ENCODE data around the gene SSR2. TPM values are rescaled to one million over a fixed set of nuclear protein-coding genes. Genes with fewer than 3 reads are reported as not detected.

SSR2 gene
- total RNA-seq, 1 donor from 2014 or later, result 348 TPM

- no peak for DNase-seq (ENCODE audit: low read depth)
- Histone ChIP-seq H3K27me3 (ENCODE audit: control insufficient read depth, insufficient read depth, low read length) (no peaks in the 10 kb centered on the region), H3K4me3 (ENCODE audit: low read depth, low read length) (no peak overlapping the region), H3K36me3 (ENCODE audit: control insufficient read depth, insufficient read depth, low read length) (peaks cover 5% of the 10 kb centered on the region)
- no peak for TF ChIP-seq CTCF (IDR thresholded peaks at IDR 0.05; ENCODE audit: insufficient read depth, low read length, poor library complexity, severe bottlenecking)
Measured at GRCh38 chr1:155964193-155964592, 56.6 kb downstream of the SSR2 start.

GRCh38 chr1:155962599-155963211 lies 58.0 kb downstream of the SSR2 start:
- no peaks in the 10 kb centered on the region for H3K27me3 ChIP-seq (ENCODE audit: control insufficient read depth, insufficient read depth, low read length)
- H3K4me3 ChIP-seq (ENCODE audit: low read depth, low read length), result no peak overlapping the region
- no peak for DNase-seq (ENCODE audit: low read depth)
- peaks cover 5% of the 10 kb centered on the region for H3K36me3 ChIP-seq (ENCODE audit: control insufficient read depth, insufficient read depth, low read length)
- TF ChIP-seq CTCF (IDR thresholded peaks at IDR 0.05; ENCODE audit: insufficient read depth, low read length, poor library complexity, severe bottlenecking), result no peak

- Histone ChIP-seq H3K36me3 (ENCODE audit: control insufficient read depth, insufficient read depth, low read length) (peaks cover 5% of the 10 kb centered on the region), H3K4me3 (ENCODE audit: low read depth, low read length) (no peak overlapping the region), H3K27me3 (ENCODE audit: control insufficient read depth, insufficient read depth, low read length) (no peaks in the 10 kb centered on the region)
- TF ChIP-seq CTCF (IDR thresholded peaks at IDR 0.05; ENCODE audit: insufficient read depth, low read length, poor library complexity, severe bottlenecking), result peak; percentile 50
- peak; percentile 98 for DNase-seq (ENCODE audit: low read depth)
Measured at GRCh38 chr1:155961937-155962336, 58.8 kb downstream of the SSR2 start.

GRCh38 chr1:155960081-155960745 lies 60.5 kb downstream of the SSR2 start:
- no peak overlapping the region for H3K4me3 ChIP-seq (ENCODE audit: low read depth, low read length)
- H3K27me3 ChIP-seq (ENCODE audit: control insufficient read depth, insufficient read depth, low read length), result no peaks in the 10 kb centered on the region
- DNase-seq (ENCODE audit: low read depth), result no peak
- no peak for TF ChIP-seq CTCF (IDR thresholded peaks at IDR 0.05; ENCODE audit: insufficient read depth, low read length, poor library complexity, severe bottlenecking)
- H3K36me3 ChIP-seq (ENCODE audit: control insufficient read depth, insufficient read depth, low read length), result peaks cover 5% of the 10 kb centered on the region

Other genes with a start within 250 kb of the SSR2 start
- 25.3 and 27.7 TPM in 2 replicates for gene GON4L, start 163.7 kb downstream of the SSR2 start, total RNA-seq
- 23.4 and 28.1 TPM in 2 replicates for gene SYT11, start 161.4 kb downstream of the SSR2 start, total RNA-seq
- 34.8 and 38.8 TPM in 2 replicates for gene RIT1, start 109.6 kb downstream of the SSR2 start, total RNA-seq
- gene KHDC4, start 86.5 kb downstream of the SSR2 start, total RNA-seq, result 31.5 and 32.2 TPM in 2 replicates
- not detected in 2 replicates for gene RXFP4, start 79.3 kb downstream of the SSR2 start, total RNA-seq
- gene ARHGEF2, start 42.4 kb downstream of the SSR2 start, total RNA-seq, result 197 and 230 TPM in 2 replicates
- gene UBQLN4, start 32.8 kb upstream of the SSR2 start, total RNA-seq, result 28.2 and 30.5 TPM in 2 replicates
- 96.5 and 108 TPM in 2 replicates for gene LAMTOR2, start 33.8 kb upstream of the SSR2 start, total RNA-seq
- gene RAB25, start 40.2 kb upstream of the SSR2 start, total RNA-seq, result 30.4 and 46.0 TPM in 2 replicates
- 34.5 and 34.6 TPM in 2 replicates for gene MEX3A, start 61.5 kb upstream of the SSR2 start, total RNA-seq
- gene LMNA, start 93.8 kb upstream of the SSR2 start, total RNA-seq, result 251 and 280 TPM in 2 replicates
- 2.6 and 3.8 TPM in 2 replicates for gene SEMA4A, start 132.6 kb upstream of the SSR2 start, total RNA-seq
- 14.4 and 18.2 TPM in 2 replicates for gene SLC25A44, start 173.2 kb upstream of the SSR2 start, total RNA-seq
- gene PMF1, start 192.1 kb upstream of the SSR2 start, total RNA-seq, result 81.8 and 83.6 TPM in 2 replicates
- not detected in 2 replicates for gene BGLAP, start 221.2 kb upstream of the SSR2 start, total RNA-seq
- 2.5 TPM in 2 replicates for gene PAQR6, start 227.1 kb upstream of the SSR2 start, total RNA-seq